ENCODE results near the gene TMEM37.

Gene TMEM37

GRCh38 chr2:119461811-119462210 is 30.2 kb downstream of the TMEM37 start:
- FAIRE-seq = no peak

DNA sequence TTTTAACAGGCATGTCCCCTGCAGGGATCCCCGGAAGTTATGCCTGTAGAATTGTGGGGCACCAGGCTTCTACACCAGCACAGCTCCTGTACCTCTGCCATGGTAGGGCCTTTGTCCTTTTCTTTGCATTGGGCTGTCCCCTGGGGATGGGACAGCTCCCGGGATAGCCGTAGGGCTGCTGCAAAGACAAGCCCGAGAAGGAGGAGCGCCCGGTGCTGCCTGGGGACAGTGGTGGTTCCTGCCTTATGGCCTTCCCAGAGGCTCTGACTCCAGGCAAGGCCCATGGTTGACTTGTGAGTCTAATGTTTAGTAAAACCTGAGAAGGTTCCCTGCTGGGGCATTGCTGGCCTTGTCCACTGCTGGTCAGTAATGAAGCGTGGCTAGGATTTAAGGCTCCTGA is 30.9 kb downstream of the TMEM37 start:
- FAIRE-seq = no peak

DNA sequence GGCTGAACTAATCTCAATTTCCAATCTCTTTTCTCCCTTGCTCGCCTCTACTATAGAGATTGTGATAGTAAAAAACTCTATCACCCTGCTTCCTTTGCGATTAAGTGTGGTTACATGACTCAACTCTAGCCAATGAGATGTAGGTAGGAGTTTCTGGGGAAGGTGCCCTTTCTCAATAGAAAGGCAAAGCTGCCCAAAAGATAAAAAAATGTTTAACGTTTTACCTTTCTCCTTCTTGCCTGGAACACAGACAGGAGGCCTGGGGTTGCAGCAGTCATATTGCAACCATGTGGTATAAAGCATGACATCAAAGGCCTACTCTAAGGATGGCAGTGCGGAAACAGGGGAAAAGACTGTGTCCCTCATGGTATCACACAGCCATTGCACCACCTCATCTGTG is 31.5 kb downstream of the TMEM37 start:
- FAIRE-seq = no peak

- FAIRE-seq = no peak
These were observed 32.3 kb downstream of the TMEM37 start for GRCh38 chr2:119463990-119464389.

DNA sequence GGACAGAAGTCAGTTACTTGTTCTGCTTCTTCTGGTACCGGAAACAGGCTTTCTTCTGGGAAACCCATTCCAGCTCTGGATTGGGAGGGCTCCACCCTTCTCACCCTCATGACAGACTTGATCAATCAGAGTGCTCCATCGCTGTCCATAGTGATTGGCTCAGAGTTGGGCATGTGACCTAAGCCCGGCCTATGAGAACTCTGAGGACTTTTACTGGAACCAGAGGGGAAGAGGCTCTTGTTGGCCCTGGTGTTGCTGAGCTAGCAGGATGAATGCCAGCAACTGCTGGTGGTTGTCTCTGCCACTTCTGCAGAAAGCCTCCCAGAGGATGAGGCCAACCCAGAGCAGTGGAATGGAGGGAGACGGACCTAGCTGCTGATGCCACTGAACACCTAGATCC is 33.3 kb downstream of the TMEM37 start:
- FAIRE-seq = no peak

GRCh38 chr2:119465687-119466086 is 34.0 kb downstream of the TMEM37 start:
- FAIRE-seq = no peak

DNA sequence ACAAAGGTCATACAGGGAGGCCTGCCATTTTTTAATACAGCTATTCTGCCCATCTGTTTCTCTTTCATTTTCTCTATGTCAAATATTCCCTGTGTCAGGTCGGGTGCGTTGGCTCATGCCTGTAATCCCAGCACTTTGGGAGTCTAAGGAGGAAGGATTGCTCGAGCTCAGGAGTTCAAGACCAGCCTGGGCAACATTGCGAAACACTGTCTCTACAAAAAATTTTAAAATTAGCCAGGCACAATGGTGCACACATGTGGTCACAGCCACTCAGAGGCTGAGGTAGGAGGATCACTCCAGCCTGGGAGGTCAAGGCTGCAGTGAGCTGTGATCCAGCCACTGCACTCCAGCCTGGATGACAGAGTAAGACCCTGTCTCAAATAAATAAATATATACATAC is 34.7 kb downstream of the TMEM37 start:
- FAIRE-seq = no peak

GRCh38 chr2:119468154-119468955 is 36.7 kb downstream of the TMEM37 start:
- FAIRE-seq = no peak

DNA sequence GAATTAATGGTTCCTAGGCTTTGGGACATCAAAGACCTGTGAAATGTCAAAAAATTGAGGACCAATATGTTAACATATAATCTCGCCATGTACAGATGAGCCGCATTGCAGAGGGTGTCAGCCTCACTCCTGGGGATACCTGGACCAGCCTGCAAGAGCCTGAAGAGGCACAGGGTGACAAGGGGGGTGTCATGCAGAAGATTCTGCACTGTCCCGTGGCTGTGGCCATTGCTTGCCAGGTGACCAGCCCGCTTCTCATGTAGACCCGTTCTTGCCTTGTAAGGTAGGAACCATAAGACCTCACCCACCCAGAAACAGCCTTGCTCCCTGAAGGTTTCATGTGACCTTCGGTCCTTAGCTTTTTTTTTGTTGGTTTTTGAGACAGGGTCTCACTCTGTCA is 37.5 kb downstream of the TMEM37 start:
- FAIRE-seq = no peak

- no peak for FAIRE-seq
These were observed 38.1 kb downstream of the TMEM37 start for GRCh38 chr2:119469661-119470297.

DNA sequence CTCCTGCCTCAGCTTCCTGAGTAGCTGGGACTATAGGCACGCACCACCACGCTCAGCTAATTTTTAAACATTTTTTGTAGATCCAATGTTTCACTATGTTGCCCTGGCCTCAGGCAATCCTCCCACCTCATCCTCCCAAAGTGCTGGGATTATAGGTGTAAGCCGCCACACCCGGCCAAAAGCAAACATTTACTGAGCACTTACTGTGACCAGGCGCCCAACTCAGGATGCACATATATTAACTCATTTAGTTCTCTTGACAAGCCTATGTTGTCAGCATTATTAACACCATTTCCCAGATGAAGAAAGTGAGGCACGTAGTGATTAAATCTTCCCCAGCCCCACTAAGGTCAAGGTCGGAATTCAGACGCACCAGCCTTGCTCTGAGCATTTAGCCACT is 41.1 kb downstream of the TMEM37 start:
- no peak for FAIRE-seq

- no peak for FAIRE-seq
These were observed 42.1 kb downstream of the TMEM37 start for GRCh38 chr2:119473621-119474370.

- FAIRE-seq = no peak
These were observed 42.9 kb downstream of the TMEM37 start for GRCh38 chr2:119474371-119475224.

- no peak for FAIRE-seq
These were observed 43.7 kb downstream of the TMEM37 start for GRCh38 chr2:119475225-119475856.

DNA sequence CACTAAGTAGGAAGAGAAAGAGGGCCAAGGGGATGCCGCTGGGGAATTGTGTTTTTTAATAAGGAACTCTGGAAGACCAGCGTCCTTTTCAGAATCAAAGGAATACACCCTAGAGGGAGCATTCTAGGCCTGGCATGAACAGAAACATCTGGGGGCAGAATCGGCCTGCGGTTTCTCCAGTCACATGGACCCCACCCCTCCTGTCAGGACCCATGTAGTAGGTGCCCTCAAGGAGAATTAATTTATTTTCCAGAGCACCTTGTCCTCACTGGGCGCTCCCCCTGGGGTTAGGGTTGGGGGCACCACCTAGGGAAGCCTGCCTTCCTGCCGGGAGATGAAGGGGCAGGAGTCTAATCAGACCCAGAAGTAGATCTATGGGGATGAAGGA is 44.2 kb downstream of the TMEM37 start:
- FAIRE-seq = no peak

DNA sequence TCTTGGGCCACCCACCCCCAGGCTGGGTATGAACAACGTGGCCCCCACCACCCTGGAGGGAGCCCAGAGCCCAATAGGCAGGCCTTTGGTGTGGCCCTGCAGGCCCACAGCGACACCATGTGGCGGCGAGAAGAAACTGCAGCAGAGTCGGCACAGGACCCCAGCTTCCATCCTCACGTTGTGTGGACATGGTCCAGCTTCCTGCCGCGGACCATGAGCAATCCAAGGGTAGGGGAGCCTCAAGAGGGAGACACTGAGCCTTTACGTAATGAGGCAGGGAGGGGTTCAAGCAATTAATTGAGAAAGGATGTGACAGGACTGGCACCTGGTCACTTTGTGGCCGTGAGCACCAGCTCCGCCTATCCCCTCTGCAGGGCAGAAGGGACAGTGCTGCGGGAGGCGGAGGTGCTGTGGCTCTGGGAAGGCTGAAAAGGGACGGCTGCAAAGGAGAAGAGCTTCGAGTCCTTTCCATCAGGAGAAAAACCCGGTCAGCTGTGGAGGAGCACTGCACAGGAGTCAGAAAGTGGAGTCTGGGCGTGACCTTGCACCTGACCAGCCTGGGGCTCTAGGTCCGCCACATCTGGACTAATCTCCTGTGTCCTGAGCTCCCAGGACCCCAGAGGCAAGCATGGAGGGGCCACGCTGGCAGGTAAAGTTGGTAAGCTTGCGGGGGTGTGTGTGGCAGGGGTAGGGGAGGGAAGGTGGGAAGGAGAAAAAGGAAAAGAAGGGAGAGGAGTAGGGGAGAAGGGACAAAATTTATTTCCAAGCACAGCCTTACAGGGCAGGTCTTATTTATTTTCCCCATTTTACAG is 44.9 kb downstream of the TMEM37 start:
- FAIRE-seq = no peak

DNA sequence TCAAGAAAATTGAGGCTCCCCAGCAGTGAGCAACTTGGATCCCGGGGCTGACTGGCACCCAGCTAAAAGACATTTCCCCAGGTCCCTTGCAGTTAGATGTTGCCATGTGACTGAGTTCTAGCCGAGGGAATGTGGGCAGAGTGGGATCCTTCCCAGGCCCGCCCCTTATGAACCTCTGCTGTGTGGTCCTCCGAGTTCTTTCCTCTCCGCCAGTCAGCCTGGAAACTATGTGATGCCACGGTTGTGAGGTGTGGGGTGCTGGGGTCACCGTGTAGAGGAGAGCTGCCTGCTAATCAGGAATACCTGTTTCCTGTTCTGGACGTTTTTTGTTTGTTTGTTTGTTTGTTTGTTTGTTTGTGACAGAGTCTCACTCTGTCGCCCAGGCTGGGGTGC is 45.5 kb downstream of the TMEM37 start:
- no peak for FAIRE-seq

GRCh38 chr2:119478188-119478977 is 46.7 kb downstream of the TMEM37 start:
- FAIRE-seq = no peak

GRCh38 chr2:119478978-119479295 is 47.3 kb downstream of the TMEM37 start:
- no peak for FAIRE-seq

- no peak for FAIRE-seq
These were observed 48.5 kb downstream of the TMEM37 start for GRCh38 chr2:119480184-119480583.

DNA sequence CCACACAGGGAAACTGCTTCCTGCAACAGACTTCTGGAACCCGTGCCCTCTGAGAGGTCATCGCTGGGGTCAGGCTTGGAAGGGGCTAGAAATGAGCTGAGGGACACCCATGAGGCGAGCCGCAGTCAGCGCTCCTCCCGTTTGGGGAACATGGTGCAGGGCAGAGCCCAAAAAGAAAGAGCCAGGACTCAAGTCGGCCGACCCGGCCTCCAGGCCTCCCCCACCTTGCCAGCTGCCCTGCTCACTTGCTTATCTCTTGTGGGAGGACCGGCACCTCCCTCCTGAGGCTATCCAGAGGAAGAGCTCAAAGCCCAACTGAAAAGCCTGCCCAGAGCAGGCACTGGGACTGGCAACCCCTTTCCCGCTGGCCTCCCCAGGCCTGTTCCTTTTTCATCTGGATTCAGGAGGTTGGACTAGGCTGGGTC is 49.1 kb downstream of the TMEM37 start:
- no peak for FAIRE-seq

Measured in colon (tissue), 2 donors.